ENCODE results near the gene COPS8. TPM values are rescaled to one million over a fixed set of nuclear protein-coding genes. Genes with fewer than 3 reads are reported as not detected.

The COPS8 gene
- total and polyA plus RNA-seq, 7 donors, result 77.1 to 427 (median 190) TPM

GRCh38 chr2:237128026-237128703 lies 42.5 kb downstream of the COPS8 start:
- H3K27ac ChIP-seq, result peak overlapping the region; percentile 65
- no peak for TF ChIP-seq CTCF (IDR thresholded peaks at IDR 0.05)
- no peaks in the 10 kb centered on the region for H3K9me3 ChIP-seq
- peak; percentile 93 to 95 for DNase-seq
- intact Hi-C loops (cut with DNase I), result loop anchor here in 1 of 2 donors (10.0 kb wide), 1 partner anchor 437 kb away; the partner anchor contains the start of gene PRLH
- WGBS, 3 donors, result 43 to 51% (median 48%) methylated on average over 11 of the region's 11 CpGs
- no peak overlapping the region for H3K4me3 ChIP-seq
- peaks cover 4% of the 10 kb centered on the region for H3K4me1 ChIP-seq
- H3K27me3 ChIP-seq (ENCODE audit: insufficient read depth in 3 of 3, low read length in 2 of 3), result no peaks in the 10 kb centered on the region
- peak; percentile 94 to 97 (median 96) for ATAC-seq
- H3K36me3 ChIP-seq (ENCODE audit: insufficient read depth in 1 of 2, low read depth in 1 of 2), result no peaks in the 10 kb centered on the region

- WGBS, 3 donors, result 95 to 96% (median 95%) methylated on average over 10 of the region's 10 CpGs
- H3K27me3 ChIP-seq (ENCODE audit: insufficient read depth in 3 of 3, low read length in 2 of 3), result no peaks in the 10 kb centered on the region
- H3K27ac ChIP-seq, result peak overlapping the region; percentile 30
- ATAC-seq, result no peak
- intact Hi-C loops (cut with DNase I), result loop anchor here in 1 of 2 donors (10.0 kb wide), 1 partner anchor 436 kb away; the partner anchor contains the start of gene PRLH
- no peak overlapping the region for H3K4me3 ChIP-seq
- no peaks in the 10 kb centered on the region for H3K9me3 ChIP-seq
- no peak for TF ChIP-seq CTCF (IDR thresholded peaks at IDR 0.05)
- no peaks in the 10 kb centered on the region for H3K36me3 ChIP-seq (ENCODE audit: insufficient read depth in 1 of 2, low read depth in 1 of 2)
- H3K4me1 ChIP-seq, result peaks cover 4% of the 10 kb centered on the region
- DNase-seq, result no peak
These were observed 43.3 kb downstream of the COPS8 start for GRCh38 chr2:237128845-237129592.

- no peak overlapping the region for H3K4me3 ChIP-seq
- H3K9me3 ChIP-seq, result no peaks in the 10 kb centered on the region
- WGBS, 3 donors, result 94 to 97% (median 95%) methylated on average over 4 of the region's 4 CpGs
- no peak for TF ChIP-seq CTCF (IDR thresholded peaks at IDR 0.05)
- H3K4me1 ChIP-seq, result peaks cover 4% of the 10 kb centered on the region
- H3K27ac ChIP-seq, result no peak overlapping the region
- ATAC-seq (no peak), DNase-seq (no peak)
- no peaks in the 10 kb centered on the region for H3K27me3 ChIP-seq (ENCODE audit: insufficient read depth in 3 of 3, low read length in 2 of 3)
- H3K36me3 ChIP-seq (ENCODE audit: insufficient read depth in 1 of 2, low read depth in 1 of 2), result no peaks in the 10 kb centered on the region
- intact Hi-C loops (cut with DNase I), result loop anchor here in 1 of 2 donors (10.0 kb wide), 1 partner anchor 435 kb away; the partner anchor contains the start of gene PRLH
These were observed 44.1 kb downstream of the COPS8 start for GRCh38 chr2:237129625-237130263.

- no peak for TF ChIP-seq CTCF (IDR thresholded peaks at IDR 0.05)
- H3K4me3 ChIP-seq, result no peak overlapping the region
- H3K27ac ChIP-seq, result no peak overlapping the region
- ATAC-seq (no peak), DNase-seq (no peak)
- intact Hi-C loops (cut with DNase I), result no loop called here
- WGBS, 3 donors, result 93 to 95% (median 94%) methylated on average over 8 of the region's 8 CpGs
- peaks cover 4% of the 10 kb centered on the region for H3K4me1 ChIP-seq
- H3K9me3 ChIP-seq, result no peaks in the 10 kb centered on the region
- H3K27me3 ChIP-seq (ENCODE audit: insufficient read depth in 3 of 3, low read length in 2 of 3), result no peaks in the 10 kb centered on the region
- no peaks in the 10 kb centered on the region for H3K36me3 ChIP-seq (ENCODE audit: insufficient read depth in 1 of 2, low read depth in 1 of 2)
These were observed 45.1 kb downstream of the COPS8 start for GRCh38 chr2:237130562-237131421.

All from psoas muscle (tissue), 8 donors.